K562 (cell line): ENCODE results near the gene FES.

Experiments
- FOXM1 ChIP-seq, 2 experiments: fragments of 450-650 bp in 1 of 2; sonication (generic) in 1 of 2; formaldehyde crosslinking in 1 of 2; IDR thresholded peaks; 2 replicates each; pipeline versions ENCODE4 v1.6.1 to v1.9.0; 2017 to 2022; ENCODE audit warnings: low read depth in 2 of 2, mild to moderate bottlenecking in 2 of 2, missing genetic modification reagents in 1 of 2, moderate library complexity in 1 of 2
- NRF1 ChIP-seq, 2 experiments: fragments of 450-650 bp; IDR thresholded peaks in 1 of 2; conservative IDR thresholded peaks in 1 of 2; 2 replicates each; pipeline ENCODE4 v1.6.1; 2014; ENCODE audit warnings: mild to moderate bottlenecking in 2 of 2
- TF ChIP-seq, protein P1 (sequence below): sonication (generic); formaldehyde crosslinking; IDR thresholded peaks from 2 replicates; pipeline ENCODE4 v1.4.0; 2020; ENCODE audit warnings: mild to moderate bottlenecking, missing genetic modification reagents
- TF ChIP-seq, protein P2 (sequence below): sonication (generic); formaldehyde crosslinking; IDR thresholded peaks from 2 replicates; pipeline ENCODE4 v1.8.0; 2022; ENCODE audit warnings: mild to moderate bottlenecking, missing genetic modification reagents

DNA sequence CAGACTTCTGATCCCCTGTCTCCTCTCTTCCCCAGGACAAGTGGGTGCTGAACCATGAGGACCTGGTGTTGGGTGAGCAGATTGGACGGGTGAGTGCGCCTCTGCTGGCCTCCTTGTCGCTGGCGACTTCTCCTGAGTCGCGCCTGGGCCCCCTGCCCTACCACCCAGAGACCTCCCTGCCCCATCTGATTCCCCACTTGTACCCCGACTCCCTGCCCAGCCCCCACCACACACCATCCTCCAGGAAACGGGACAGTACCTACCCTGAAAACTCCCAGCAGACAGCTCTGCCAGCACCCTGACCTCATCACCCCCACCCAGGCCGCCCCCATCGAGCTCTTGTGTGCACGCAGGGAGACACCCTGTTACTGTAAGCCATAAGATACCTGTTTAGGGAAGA, 7.7 kb downstream of the FES start:
- TF ChIP-seq, protein P1, sequence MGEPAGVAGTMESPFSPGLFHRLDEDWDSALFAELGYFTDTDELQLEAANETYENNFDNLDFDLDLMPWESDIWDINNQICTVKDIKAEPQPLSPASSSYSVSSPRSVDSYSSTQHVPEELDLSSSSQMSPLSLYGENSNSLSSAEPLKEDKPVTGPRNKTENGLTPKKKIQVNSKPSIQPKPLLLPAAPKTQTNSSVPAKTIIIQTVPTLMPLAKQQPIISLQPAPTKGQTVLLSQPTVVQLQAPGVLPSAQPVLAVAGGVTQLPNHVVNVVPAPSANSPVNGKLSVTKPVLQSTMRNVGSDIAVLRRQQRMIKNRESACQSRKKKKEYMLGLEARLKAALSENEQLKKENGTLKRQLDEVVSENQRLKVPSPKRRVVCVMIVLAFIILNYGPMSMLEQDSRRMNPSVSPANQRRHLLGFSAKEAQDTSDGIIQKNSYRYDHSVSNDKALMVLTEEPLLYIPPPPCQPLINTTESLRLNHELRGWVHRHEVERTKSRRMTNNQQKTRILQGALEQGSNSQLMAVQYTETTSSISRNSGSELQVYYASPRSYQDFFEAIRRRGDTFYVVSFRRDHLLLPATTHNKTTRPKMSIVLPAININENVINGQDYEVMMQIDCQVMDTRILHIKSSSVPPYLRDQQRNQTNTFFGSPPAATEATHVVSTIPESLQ (CRISPR knock-in tag) = no peak
- TF ChIP-seq, protein P2, sequence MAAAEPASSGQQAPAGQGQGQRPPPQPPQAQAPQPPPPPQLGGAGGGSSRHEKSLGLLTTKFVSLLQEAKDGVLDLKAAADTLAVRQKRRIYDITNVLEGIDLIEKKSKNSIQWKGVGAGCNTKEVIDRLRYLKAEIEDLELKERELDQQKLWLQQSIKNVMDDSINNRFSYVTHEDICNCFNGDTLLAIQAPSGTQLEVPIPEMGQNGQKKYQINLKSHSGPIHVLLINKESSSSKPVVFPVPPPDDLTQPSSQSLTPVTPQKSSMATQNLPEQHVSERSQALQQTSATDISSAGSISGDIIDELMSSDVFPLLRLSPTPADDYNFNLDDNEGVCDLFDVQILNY = no peak
- TF ChIP-seq FOXM1 (IDR thresholded peaks at IDR 0.05; ENCODE audit: low read depth) (no peak), FOXM1 (CRISPR knock-in tag; IDR thresholded peaks at IDR 0.05; ENCODE audit: low read depth) (no peak), NRF1 (conservative IDR thresholded peaks at IDR 0.05 in 1 of 2, IDR thresholded peaks at IDR 0.05 in 1 of 2) (no peak)
